ENCODE measurements around the gene SMIM7. TPM values are rescaled to one million over a fixed set of nuclear protein-coding genes. Genes with fewer than 3 reads are reported as not detected.
"Not testable (repeated sequence)": the region's sequence is repeated elsewhere in the genome, so short reads cannot be mapped to it uniquely, and the experiment has no call there.

Gene SMIM7
- polyA plus RNA-seq (2014; cell fraction: cytosol; rRNA removed), result 104 and 126 TPM in 2 replicates
- 63.1 and 75.0 TPM in 2 replicates for polyA plus RNA-seq (2014; cell fraction: nucleus; rRNA removed)

DNA sequence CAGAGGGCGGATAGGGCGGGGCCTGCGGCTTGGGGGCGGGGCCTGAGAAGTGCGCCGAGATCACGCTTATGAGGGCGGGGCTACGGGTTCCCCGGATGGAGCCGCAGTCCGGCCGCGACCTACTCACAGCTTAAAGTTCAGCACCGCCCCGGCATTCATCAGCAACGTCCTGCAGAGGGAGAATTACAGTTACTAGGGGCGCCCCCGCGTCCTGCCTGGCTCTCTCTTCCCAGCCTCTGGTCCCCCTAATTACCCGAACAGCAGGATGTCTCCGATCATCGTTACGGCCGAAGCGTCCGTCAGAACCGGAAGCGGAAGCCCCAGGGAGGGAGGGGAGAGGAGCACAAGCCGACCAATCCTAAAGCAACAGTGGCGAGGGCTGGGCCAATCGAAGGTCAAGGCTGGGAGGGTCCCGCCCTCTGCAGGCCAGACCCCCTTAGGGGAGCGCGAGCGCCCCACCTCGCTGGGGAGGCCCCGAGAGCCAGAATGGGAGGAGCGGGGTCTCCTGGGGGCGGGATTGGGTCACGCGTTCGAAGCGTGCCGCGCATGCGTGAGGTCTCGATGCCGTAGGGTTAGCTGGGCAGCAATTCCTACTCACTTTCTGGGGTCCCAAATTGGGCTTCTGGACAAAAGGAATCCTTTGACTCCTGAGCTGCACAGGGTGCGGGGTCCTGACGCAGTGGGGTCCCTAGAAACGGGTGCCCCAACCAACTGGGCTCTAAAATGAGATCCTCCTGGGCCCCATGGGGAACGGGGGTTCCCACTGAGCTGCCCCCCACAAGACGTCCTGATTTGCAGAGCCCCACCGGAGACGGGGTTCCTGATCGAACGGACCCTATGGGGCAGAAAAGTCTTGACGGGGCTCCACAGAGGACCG is at the start of gene SMIM7:
SMIM7 (minus strand) TSS at position 313 of the 877 bp plus-strand sequence; CDS start at position 279, 34 bp downstream.
- peak; percentile 98 for DNase-seq (ENCODE audit: low spot score)

DNA sequence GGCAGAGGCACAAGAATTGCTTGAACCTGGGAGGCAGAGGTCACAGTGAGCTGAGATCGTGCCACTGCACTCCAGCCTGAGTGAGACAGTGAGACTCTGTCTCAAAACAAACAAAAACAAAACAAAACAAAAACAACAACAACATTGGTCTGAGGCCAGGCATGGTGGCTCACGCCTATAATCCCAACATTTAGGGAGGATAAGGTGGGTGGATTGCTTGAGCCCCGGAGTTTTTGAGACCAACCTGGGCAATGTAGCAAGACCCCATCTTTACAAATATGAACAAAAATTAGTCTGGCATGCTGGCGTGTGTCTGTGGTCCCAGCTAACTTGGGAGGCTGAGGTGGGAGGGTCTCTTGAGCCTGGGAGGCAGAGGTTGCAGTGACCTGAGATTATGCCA is 43.7 kb upstream of the SMIM7 start:
- DNase-seq (ENCODE audit: low spot score), result no peak

DNA sequence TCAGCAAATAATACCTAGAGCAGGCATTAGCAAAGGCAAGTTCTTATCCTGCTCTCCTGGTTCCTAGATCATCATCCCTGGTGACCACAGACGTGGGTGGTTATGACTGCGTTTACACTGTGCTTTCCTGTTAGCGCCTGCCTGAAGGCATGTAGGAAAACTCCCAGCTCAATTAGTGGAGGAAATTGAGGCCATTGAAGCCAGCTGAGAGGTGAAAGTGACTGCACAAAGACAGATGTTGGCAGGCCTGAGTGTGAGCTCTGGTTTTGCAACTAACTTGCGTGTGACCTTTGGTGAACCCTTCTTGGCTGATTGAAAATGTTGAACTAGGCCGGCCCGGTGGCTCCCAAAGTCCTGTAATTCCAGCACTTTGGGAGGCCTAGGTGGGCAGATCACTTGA is 42.2 kb upstream of the SMIM7 start:
- no peak for DNase-seq (ENCODE audit: low spot score)

DNA sequence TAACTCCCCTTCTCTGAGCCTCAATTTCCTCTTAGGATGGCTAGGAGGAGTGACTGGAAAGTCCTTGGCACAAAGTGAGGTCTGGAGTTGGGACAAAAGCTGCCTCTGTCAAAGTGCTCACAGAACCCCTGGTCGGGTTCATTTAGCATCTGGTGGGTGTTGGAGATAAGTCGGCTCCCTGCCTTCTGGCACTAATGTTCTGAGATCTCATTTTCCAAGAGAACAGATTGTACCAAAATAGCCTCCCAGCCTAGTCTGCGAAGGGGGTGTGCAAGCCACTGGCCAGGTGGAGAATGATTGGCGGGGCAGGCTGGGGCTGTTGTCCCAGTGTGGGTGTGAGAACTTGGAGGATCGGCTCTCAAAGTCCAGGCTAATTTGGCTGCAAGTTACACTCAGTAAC is 39.0 kb upstream of the SMIM7 start:
- no peak for DNase-seq (ENCODE audit: low spot score)

DNA sequence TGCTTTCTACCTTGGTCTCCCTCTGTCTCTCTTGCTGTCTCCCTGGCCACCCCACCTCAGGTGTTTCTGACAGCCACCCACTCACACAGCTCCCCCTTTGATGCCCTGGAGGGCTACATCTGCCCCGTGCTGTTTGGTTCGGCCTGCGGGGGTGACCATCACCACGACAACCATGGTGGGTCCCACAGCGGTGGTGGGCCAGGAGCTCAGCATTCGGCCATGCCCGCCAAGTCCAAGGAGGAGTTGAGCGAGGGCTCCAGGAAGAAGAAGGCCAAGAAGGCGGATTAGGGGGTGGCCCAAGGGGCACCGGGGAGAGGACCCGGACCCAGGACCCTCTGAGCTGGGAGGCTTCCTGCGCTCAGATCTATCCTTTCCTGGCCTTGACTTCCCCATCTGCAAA is 28.1 kb upstream of the SMIM7 start:
- DNase-seq (ENCODE audit: low spot score), result no peak

DNA sequence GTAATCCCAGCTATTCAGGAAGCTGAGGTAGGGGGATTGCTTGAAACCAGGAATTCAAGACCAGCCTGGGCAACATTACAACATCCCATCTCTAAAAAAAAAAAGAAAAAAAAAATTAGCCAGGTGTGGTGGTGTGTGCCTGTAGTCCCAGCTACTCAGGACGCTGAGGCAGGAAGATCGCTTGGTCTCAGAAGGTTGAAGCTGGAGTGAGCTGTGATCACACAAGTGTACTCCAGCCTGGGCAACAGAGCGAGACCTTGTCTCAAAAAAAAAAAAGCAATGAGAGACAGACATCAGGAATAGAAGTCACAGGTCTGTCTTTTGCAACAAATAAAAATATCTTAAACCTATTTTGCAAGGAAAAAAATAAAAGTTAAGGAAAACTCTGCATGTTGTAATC is 24.3 kb upstream of the SMIM7 start:
- DNase-seq (ENCODE audit: low spot score), result no peak

DNA sequence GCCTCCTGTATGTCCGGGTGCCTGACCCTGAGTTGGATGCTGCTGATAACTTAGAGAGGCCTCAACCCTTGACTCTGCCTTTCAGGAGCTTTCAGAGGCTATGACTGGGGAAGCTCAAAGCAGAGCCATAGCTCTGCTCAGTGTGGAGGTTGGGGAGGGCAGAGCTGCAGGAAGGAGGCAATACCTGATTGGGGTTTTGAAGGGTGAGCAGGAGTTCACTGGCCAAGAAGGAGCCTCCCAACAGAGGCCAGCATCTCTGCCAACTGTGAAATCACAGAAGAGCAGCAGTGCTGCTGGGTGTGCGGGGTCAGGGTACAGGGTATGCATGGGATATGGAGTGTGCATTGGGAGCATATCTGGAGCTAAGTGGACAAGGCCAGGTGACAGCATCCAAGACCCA is 22.6 kb upstream of the SMIM7 start:
- DNase-seq (ENCODE audit: low spot score), result no peak

DNA sequence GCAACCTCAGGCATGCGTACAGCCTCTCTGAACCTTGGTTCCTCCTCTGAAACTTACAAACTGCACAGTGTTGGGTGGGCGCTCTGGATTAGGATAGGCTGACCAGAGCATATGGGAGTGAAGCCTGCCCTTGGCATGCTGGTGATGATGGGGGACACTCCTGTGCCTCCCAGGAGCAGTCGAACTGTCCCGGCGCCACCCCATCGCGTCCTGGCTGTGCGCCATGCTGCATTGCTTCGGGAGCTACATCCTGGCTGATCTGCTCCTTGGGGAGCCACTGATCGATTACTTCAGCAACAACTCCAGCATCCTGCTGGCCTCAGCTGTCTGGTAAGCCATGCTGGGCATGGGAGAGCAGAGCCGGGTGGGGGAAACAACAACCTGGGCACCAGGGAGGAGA is 19.9 kb upstream of the SMIM7 start:
- DNase-seq (ENCODE audit: low spot score), result no peak

DNA sequence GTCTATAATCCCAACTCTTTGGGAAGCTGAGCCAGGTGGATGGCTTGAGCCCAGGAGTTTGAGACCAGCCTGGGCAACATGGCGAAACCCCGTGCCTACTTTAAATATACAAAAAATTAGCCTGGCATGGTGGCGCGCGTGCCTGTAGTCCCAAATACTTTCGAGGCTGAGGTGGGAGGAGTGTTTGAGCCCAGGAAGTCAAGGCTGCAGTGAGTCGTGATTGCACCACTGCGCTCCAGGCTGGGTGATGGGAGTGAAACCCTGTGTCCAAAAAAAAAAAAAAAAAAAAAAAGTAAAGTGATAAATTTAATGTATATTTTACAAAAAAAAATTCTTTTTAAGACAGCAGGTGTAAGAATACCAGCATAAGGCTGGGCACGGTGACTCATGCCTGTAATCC is 18.6 kb upstream of the SMIM7 start:
- no peak for DNase-seq (ENCODE audit: low spot score)

DNA sequence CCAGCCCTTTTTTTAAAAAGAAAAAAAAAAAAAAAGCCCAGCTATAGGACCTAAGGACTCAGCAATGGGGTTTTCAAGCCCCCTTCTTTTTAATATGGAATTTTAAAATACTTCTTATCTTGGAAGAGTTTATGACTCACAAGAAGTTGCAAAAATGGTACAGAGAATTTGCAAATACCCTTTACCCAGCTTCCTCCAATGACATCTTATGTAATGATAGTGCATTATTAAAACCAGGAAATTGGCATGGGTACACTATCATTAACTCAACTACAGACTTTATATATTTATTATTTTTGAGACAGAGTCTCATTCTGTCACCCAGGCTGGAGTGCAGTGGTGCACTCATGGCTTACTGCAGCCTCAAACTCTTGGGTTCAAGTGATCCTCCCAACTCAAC is 17.1 kb upstream of the SMIM7 start:
- no peak for DNase-seq (ENCODE audit: low spot score)

DNA sequence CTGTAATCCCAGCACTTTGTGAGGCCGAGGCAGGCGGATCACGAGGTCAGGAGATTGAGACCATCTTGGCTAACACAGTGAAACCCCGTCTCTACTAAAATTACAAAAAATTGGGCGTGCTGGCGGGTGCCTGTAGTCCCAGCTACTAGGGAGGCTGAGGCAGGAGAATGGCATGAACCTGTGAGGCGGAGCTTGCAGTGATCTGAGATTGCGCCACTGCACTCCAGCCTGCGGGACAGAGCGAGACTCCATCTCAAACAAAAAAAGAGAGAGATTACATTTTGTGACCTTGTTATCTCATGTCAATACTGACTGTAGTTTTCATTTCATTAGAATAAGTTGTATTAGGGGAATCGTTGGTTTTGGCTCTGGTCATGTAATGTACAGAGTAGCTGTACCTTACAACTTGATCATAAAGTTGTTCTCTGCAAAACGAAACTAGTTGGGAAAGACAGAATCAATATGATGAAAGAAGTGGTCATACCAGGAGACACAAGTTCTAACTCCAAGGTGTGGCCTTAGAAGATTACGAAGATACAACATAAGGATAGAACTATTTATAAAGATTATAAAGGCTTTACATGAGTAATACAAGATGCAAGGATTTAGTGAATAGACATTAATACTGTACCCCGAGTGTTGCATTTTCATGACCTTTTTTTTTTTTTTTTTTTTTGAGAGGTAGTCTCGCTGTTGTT is 16.3 kb upstream of the SMIM7 start:
- no peak for DNase-seq (ENCODE audit: low spot score)

DNA sequence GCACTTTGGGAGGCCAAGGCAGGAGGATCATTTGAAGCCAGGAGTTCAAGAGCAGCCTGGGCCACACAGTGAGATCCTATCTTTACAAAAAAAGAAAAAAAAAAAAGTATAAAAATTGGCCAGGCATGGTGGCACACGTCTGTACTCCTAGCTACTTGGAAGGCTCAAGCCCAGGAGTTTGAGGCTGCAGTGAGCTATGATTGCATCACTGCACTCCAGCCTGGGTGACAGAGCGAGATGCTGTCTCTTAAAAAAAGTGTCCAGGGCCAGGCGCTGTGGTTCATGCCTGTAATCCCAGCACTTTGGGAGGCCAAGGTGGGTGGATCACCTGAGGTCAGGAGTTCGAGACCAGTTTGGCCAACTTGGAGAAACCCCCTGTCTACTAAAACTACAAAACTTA is 13.9 kb upstream of the SMIM7 start:
- not testable (repeated sequence) for DNase-seq (ENCODE audit: low spot score)

DNA sequence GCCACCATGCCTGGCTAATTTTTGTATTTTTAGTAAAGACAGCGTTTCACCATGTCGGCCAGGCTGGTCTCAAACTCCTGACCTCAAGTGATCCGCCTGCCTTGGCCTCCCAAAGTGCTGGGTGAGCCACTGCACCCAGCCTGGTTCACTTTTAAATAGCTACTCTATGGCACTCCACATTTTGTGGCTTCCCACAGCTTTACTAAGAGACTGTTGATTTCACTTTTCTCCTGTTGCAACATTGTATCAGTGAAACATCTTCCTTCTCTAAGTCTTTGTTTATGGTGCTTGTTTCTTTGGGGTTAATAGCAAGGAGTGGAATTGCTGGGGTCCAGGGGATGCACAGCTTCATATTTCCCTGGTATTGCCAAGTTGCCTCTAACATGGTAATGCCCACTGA is 13.3 kb upstream of the SMIM7 start:
- no peak for DNase-seq (ENCODE audit: low spot score)

DNA sequence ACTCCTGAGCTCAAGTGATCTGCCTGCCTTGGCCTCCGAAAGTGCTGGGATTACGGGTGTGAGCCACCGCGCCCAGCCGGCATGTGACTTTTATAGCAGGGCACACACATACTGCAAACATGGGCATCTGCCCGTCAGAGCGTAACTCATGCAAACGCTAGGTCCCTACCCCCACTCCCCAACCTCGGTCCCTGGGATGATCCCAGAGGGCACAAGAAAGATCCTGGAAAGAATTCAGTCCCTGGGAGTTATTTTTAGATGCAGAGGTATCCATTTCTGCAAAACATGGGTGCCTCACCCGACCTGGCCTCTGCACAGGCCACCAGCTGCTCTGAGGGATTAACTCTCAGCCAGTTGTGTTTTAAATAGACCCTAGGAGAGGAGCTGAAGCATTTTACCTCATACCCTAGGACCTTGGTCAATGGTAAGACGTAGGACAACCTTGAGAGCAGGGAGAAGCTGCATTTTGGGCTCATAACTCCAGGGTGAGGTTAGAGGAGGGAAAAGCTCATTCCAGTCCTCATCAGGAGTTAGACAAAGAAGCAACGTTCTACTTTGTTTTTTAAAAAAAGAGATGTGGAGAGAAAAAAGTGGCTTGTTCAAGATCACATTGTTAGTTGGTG is 11.8 kb upstream of the SMIM7 start:
- no peak for DNase-seq (ENCODE audit: low spot score)

DNA sequence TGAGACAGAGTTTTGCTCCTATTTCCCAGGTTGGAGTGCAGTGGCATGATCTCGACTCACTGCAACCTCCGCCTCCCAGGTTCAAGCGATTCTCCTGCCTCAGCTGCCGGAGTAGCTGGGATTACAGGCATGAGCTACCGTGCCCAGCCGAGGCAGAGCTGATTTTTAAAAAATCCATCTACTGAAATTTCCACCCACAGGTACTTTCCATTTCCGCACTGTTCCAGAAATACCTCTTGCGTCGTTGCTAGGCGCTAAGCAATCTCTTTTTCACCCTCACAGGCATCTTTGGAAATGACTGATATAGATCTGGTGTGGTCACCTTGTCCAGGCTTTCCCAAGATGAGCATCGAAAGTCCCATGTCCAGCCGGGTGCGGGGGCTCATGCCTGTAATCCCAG is 10.3 kb upstream of the SMIM7 start:
- DNase-seq (ENCODE audit: low spot score), result no peak

DNA sequence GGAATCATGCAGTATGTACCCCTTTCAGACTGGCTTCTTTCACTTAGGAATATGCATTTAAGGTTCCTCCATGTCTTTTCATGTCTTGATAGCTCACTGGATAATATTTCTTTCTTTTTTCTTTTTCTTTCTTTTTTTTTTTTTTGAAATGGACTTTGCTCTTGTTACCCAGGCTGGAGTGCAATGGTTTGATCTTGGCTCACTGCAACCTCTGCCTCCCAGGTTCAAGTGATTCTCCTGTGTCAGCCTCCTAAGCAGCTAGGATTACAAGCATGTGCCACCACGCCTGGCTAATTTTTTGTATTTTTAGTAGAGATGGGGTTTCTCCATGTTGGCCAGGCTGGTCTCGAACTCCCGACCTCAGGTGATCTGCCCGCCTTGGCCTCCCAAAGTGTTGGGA is 8.8 kb upstream of the SMIM7 start:
- DNase-seq (ENCODE audit: low spot score), result not testable (repeated sequence)

DNA sequence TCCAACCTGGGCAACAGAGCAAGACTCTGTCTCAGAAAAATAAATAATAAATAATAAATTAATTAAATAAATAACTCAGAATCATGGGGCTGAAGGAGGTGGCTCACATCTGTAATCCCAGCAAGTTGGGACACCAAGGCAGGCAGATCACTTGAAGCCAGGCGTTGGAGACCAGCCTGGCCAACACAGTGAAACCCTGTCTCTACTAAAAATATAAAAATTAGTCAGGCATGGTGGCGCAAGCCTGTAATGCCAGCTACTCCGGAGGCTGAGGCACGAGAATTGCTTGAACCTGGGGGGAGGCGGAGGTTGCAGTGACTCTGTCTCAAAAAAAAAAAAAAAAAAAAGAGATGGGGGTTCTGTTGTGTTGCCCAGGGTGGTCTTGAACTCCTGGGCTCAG is 8.2 kb upstream of the SMIM7 start:
- no peak for DNase-seq (ENCODE audit: low spot score)

DNA sequence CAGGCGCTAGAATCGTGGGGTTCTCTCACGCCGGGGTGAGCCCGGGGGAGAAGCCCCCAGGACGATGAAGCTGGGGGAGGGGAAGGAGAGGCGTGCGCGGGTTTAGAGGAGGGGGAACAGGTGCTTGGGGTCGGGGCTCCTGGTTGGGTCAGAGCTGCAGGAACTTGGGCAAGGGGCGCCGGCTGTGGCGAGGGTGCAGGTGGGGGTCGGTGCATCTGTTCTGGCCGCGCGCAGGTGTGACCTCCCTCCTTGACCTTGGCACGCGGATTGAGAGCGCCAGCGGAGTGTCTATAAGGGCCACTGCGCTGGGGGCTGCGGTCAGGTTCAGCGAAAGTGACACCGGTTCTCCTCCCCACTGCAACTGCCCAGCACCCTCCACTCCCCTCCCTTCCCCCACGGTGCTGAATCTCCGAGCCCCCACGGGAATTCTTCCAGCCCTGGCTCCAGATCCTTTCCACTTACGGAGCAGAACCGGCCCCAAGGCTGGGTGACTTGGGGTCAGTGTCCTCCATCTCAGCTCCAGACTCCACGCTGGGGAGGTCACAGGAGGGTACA is 1.6 kb upstream of the SMIM7 start:
- DNase-seq (ENCODE audit: low spot score), result peak; percentile 12

DNA sequence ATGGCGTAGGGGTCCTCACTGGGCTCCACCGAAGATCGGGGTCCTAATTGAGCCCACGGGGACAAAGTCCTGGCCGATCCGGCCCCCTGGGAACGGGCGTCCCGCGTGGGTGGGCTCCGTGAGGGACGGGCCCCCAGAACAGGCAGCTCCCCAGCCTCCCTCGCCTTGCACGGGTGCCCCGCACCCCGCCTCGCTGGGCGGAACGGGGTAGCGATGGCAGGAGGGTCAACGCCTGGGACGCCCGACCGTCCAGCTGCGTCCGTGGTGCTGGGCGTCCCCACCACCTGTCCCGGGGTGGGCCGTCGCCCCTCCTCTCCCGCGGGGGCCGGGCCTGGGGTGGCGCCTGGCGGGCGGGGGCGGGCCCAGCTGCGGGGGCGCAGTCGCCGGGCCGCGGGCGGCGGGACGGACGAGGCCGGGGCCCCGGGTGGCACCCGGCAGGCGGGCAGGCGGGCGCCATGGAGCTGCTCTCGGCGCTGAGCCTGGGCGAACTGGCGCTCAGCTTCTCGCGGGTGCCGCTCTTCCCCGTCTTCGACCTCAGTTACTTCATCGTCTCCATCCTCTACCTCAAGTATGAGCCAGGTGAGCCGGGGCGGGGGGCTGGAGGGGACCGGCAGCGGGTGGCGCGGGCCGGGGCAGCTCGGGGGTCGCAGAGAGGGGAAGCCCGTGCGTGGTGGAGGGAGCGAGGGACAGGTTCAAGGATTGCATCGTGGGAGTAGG is 977 bp upstream of the SMIM7 start, which contains the start of gene TMEM38A:
TMEM38A (plus strand) TSS at position 377 of the 717 bp plus-strand sequence; CDS start at position 456, 79 bp downstream.
- DNase-seq (ENCODE audit: low spot score), result peak; percentile 11

DNA sequence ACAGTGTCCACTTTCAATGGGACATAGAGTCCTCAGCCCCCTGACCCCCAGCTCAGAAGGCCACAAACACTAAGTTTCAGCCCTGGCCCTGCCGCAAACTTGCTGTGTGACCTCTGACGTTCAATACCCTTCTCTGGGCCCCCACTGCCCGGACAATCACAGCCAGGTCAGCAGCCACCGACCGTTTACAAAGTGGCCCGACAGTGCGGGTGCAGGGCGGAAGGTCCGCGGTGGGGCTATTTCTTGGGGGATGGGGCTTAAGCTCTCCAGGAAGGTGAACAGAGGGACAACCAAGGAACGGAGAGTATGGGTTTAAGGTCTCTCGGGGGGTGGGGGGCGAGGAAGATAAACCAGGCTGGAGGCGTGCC is 496 bp downstream of the SMIM7 start:
- DNase-seq (ENCODE audit: low spot score), result no peak

DNA sequence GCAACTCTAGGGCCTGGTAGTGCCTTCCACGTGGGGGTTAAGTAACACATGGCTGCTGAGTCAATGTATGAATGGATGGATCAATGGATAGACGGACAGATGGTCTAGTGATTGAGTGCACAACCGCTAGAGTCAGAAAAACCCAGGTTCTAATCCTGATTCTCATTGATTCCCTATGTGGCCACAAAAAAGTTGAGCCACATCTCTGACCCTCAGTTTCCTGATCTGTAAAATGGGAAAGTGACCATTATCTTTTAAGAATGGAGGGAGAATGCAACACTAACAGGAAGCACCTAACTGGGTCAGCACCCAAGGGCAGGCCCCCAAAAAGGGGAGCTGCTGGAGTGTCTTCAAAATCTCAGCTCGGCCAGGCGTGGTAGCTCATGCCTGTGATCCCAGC is 2.6 kb downstream of the SMIM7 start:
- DNase-seq (ENCODE audit: low spot score), result no peak
